H54 (cell line): Measurements from ENCODE around the gene COL6A5.
"Not testable (repeated sequence)": the region's sequence is repeated elsewhere in the genome, so short reads cannot be mapped to it uniquely, and the experiment has no call there.

Experiments
- DNase-seq: peaks from one replicate; pipeline ENCODE4 v3.0.0; 2011; ENCODE audit warnings: low spot score, mixed read lengths; ENCODE audit not compliant: insufficient read length
- FAIRE-seq: peaks from 3 replicates; lab custom pipeline; 2011; peaks lifted over from hg19 to GRCh38; lab: Jason Lieb, UNC
- POLR2A ChIP-seq: IDR thresholded peaks from 2 replicates; pipeline ENCODE4 v1.6.1; 2011; ENCODE audit warnings: low read depth, mild to moderate bottlenecking, low read length

COL6A5 gene

DNA sequence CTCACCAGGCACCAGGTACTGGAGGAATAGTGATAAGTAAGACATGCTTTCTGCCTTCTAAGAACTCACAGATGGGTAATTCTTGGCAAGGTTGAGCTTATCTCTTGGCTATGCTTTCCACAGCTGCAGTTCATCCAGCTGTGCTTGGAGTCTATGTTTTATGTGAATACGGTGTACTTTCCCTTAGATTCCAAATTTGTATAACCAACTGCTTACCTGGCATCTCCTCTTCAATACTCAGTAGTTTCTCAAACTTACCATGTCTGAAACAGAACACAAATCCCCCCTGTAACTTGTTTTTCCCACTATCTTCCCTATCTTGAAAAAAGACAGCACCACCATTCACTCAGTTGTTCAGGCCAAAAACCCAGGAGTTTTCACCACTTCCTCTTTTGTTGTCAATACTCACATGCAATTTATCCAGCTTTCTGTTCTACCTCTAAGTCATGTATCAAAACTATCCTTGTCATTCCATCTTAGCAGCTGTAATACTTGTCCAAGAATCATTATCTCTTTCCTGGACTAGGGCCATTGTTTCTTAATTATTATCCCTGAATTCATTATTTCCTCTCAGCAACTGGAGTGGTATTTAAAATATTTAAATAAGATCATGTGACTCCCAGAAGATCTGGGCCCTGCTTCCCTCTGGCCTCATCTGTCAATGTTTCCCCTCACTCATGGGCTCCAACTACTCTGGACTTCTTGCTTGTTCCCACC, 32.6 kb downstream of the COL6A5 start:
- no peak for DNase-seq
- no peak for TF ChIP-seq POLR2A
- no peak for FAIRE-seq

DNA sequence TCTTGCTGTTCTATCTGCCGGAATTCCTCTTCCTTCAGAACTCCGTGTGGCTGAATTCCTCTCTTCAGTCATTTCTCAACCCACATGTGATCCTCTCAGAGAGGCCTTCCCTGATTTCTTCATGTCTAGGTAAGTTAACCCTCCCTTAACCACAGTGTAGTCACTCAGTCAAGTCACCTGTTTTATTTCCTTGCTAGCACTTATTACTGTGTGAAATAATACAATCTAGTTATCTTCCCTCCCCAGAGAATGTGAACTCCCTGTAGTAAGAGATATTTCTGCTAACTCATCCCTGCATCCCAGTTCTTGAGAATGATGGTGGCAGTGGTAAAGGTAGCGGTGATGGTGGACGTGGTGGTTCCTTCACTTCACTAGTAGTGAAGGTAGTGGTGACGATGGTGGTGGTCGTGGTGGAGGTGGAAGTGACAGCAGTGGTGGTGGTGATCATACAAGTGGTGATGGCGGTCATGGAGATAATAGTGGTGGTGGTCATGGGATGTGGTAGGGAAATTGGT, 33.3 kb downstream of the COL6A5 start:
- DNase-seq (no peak), FAIRE-seq (no peak)
- no peak for TF ChIP-seq POLR2A

DNA sequence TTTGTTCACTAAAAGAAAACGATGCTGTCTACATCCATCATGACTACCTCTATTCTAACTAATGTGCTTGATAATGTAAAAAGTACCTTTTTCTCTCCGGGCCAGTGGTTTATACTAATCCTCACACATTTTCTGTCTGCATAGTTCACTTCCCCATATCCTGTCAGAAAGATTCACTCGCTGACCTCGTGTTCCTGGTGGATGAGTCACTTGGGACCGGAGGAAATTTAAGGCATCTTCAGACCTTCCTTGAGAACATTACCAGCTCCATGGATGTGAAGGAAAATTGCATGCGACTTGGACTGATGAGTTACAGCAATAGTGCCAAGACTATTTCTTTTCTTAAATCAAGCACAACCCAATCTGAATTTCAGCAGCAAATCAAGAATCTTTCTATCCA, 33.8 kb downstream of the COL6A5 start:
- FAIRE-seq (no peak), DNase-seq (no peak)
- TF ChIP-seq POLR2A: no peak

DNA sequence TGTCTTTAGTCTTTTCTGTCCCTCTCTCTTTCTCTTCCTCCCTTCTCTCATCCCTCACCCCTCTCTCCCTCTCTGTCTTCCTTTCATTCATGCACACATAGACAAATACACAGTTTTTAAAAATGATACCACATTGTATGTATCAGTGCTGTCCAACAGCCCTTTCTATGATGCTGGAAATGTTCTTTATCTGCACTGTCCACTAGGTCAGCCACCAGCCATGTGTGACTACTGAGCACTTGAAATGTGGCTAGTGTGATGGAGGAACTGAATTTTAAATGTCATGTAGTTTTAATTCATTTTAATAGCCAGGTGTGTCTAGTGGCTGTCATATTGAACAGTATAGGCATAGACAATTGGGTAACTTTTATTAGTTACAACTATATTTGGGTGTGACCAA, 34.9 kb downstream of the COL6A5 start:
- no peak for TF ChIP-seq POLR2A
- DNase-seq: no peak
- no peak for FAIRE-seq

DNA sequence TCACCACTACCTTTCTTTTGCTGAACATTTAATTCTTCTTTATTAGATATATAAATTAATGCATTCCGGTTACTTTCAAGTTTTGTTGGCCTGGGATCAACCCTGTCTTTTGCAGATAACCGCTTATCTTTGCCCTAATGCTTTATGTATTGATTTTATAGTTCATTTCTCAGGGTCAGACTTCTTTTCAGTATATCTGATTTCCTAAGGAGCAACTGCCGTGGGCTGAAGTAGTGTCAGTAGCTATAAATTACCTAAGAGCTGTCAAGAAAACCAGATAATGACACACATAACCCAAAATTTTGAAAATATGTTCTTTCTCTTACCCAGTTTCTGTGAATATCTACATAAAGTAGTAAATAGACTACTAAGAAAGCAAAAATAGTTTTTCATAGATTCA, 38.0 kb downstream of the COL6A5 start:
- no peak for TF ChIP-seq POLR2A
- DNase-seq (no peak), FAIRE-seq (no peak)

DNA sequence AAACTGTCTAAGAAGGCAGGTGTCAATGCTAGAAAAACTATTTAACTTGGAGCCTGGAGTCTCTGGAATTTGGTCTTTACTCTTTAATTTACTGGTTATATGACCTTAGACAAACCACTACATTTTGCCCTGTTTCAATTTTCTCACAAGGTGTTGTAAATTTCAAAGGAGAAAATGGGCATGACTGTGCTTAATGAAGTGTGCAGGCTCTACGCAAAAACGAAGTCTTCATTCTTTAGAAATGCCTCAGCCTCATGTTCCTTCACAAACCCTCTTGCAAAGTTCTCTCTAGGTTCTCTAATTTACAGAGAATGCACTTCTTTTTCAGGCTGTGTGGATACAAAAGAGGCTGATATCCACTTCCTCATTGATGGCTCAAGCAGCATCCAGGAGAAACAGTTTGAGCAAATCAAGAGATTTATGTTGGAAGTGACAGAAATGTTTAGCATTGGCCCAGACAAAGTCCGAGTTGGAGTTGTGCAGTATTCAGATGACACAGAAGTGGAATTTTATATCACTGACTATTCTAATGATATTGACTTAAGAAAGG, 39.1 kb downstream of the COL6A5 start:
- no peak for TF ChIP-seq POLR2A
- DNase-seq (no peak), FAIRE-seq (no peak)

DNA sequence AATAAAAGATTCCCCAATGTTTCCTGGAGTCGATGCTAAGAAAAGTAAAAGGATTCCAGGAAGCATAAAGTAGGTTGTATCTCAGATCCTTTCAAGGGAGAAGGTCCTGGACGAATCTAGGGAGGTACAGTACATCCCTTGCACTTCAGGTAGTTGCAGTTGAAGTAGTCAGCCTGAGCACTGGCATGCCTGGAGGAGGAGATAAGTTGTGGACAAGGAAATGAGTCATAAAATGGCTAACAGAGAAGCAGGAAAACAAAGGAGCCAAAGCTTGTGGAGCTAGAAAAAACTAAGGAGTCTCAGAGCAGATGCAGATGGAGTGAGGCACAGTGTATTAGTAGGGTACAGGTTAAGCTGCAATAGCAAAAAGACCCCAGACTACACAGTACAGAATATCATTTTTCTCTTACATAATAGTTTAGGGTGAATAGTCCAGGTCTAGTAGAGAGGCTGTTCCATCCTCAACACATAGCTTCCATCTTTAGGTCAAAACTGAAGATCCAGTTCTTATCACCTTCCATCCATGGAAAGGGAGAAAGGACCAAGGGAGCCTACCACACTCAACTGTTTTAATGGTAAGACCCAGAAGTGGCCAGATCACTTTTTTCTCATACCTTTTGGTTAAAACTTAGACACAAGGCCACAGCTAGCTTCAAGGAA, 41.3 kb downstream of the COL6A5 start:
- FAIRE-seq (no peak), DNase-seq (no peak)
- TF ChIP-seq POLR2A: no peak

DNA sequence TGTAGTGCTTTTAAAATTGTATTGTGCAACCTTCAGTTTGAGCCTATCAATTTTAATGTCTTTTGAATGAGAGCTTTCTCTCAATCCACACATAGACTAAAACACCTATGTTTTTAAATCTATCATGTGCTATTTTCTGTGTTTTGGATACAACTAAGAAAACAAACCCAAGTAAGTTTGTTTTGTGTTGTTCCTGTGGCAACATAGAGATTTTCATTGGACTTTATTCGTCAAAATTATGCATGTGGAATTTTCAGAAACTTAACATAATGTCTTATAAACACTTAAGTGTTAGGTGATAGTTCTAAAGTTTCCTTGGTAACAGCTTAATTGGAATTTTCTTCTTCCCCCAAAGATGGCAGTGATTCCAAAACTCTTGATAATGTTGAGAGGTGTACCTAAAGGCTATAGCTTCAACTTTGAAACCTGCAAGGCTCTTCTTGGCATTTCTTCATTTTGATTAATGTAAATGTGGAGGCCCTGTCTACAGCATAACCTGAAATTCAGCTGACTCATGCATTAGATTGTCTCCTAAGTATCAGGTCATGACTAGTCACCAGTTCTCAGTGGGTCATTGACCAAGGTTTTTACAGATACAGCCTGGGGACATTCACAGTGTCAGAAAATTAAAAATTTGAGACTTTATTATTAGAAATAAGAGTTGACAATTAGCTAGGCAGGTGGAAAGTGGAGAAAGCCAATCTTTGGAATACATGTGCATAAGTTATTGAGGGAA, 44.4 kb downstream of the COL6A5 start:
- DNase-seq (no peak), FAIRE-seq (no peak)
- TF ChIP-seq POLR2A: no peak

DNA sequence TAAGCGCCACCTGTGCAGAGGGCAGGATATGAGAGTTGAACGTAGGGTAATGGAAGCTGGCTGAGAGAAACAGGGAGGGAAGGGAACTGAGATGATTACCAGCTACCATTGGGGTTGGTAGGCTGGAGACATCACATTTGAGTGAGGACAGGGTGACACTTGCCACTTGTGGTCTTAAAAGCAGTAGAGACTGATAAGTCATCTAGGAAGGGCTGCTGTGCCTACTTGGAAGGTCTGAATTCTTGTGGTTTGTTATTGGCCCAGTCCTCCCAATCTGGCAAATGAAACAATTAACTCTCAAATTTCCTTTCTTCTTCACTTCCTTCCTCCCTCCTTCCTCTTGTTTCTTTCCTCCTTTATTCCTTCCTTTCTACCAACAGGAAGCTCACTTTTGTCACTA, 46.8 kb downstream of the COL6A5 start:
- FAIRE-seq (no peak), DNase-seq (no peak)
- no peak for TF ChIP-seq POLR2A

DNA sequence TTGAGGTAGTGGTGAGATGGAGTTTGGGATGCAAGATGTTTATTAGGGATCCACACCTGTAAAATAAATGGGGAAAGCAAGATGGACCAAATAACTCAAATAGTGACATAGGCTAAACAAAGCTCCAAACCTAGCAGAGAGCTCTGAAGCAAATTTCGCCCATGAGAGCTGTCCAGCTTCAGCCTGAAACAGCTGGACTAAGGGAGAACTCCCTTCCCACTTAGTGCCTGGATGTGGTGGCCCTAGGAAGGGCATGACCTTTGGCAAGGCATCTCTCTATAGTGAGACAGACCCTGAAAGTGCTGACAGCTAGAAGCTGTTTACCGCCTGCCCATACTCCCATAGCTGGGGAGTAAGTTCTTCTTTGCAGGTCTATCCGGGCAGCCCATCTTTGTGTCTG, 48.1 kb downstream of the COL6A5 start:
- TF ChIP-seq POLR2A: no peak
- DNase-seq (no peak), FAIRE-seq (no peak)

DNA sequence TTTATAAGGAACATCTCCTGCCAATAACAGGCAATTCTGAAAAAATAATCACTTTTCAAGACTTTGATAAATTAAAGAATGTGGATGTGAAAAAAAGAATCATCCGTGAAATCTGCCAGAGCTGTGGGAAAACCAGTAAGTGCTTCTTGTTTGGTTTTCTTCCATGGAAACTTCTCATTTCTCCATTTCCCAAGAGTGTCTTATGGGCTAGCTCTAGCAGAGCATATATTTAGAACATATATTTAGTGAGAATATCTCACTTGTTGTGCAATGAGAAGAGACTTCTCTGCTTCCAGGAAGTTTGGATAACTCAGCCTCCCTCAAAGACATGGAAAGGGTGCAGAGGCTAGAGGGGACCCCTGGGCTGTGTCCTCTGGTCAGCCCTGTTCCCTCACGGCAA, 49.9 kb downstream of the COL6A5 start:
- FAIRE-seq (no peak), DNase-seq (no peak)
- TF ChIP-seq POLR2A: no peak

DNA sequence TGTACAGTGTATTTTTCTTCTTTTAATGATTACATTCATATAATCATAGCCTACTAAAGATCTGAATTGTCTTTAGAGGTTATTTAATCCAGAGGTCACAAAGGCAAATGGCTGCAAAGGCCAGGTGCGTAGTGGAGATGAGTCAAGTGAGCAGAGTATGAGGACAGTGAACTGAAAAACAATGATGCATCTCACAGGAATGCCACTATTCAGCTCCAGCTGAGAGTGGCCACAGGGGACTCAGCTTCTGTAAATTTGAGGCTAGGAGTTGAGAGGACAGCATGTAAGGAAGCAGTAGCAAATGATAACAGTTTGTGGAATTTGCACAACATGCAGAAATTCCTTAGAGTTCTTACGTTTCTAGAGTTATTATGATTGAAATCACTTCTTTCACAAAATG, 50.4 kb downstream of the COL6A5 start:
- FAIRE-seq (no peak), DNase-seq (peak; percentile 7)
- TF ChIP-seq POLR2A: no peak

DNA sequence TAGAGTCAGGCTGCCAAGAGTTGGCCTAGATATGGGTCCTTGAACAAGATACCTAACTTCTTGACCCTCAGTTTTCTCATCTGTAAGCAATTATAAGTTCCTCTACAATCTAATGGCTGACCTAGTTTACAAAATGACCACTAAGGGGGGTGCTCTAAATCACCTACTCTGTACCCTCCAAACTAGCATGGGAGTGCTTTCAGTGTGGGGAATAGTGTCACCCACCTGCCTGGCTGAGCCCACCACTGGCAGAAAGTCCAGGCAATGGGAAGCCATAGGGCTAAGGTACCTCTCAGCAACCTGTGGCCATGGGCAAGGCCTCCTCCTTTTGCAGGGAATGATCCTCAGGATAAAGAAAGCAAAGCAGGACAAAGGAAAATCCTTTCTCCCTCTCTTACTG, 58.9 kb downstream of the COL6A5 start:
- no peak for FAIRE-seq
- no peak for DNase-seq

DNA sequence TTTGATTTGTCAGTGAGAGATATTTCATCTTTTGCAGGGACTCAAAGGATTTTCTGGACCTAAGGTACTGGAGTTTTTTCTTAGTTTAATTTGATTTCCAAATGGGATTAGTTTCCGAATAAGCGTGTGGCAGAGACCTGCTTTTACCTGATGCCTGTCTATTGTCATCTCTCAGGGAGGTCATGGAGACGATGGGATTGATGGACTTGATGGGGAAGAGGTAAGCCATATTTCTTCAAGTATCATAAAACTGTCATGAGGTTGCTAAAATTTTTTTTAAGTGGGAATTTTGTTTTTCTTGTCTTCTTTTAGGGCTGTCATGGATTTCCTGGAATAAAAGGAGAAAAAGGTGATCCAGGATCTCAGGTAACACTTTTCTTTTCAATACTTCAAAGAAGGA, 60.5 kb downstream of the COL6A5 start:
- FAIRE-seq: no peak
- no peak for DNase-seq
- no peak for TF ChIP-seq POLR2A

More for the DNA sequence above, 58.9 kb downstream of the COL6A5 start:
- no peak for TF ChIP-seq POLR2A

DNA sequence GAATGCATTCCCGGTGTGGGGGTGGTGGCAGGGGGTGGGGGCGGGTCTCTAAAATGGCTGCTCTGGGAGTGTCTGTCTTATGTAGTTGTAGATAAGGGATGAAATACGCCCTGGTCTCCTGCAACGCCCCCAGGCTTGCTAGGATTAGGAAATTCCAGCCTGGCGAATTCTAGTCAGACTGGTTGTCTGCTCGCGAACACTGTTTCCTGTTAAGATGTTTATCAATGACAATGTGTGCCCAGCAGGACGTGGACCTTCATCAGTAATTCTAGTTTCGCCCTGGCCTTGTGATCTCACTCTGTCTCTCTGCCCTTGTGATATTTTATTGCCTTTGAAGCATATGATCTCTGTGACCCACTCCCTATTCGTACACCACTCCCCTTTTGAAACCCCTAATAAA, 62.8 kb downstream of the COL6A5 start:
- DNase-seq, FAIRE-seq: not testable (repeated sequence)
